ENCODE results near the gene CHD9NB. TPM values are rescaled to one million over a fixed set of nuclear protein-coding genes. Genes with fewer than 3 reads are reported as not detected.

CHD9NB gene
- total RNA-seq, 3 donors from 2014 or later: 1.3 to 16.4 (median 3.3) TPM

- Histone ChIP-seq H3K4me3 (no peak overlapping the region), H3K9me3 (no peaks in the 10 kb centered on the region), H3K27ac (no peak overlapping the region), H3K27me3 (no peaks in the 10 kb centered on the region), H3K4me1 (no peaks in the 10 kb centered on the region), H3K36me3 (no peaks in the 10 kb centered on the region)
- intact Hi-C loops (cut with DNase I; ENCODE audit: low total_unique reads): no loop called here
- no peak for DNase-seq (ENCODE audit: low spot score in 2 of 2)
- TF ChIP-seq POLR2AphosphoS5 (IDR thresholded peaks at IDR 0.05): no peak
- TF ChIP-seq CTCF (IDR thresholded peaks at IDR 0.05): no peak
- TF ChIP-seq POLR2A (IDR thresholded peaks at IDR 0.05): no peak
Measured at GRCh38 chr16:52993179-52993578, 59.5 kb downstream of the CHD9NB start.

DNA sequence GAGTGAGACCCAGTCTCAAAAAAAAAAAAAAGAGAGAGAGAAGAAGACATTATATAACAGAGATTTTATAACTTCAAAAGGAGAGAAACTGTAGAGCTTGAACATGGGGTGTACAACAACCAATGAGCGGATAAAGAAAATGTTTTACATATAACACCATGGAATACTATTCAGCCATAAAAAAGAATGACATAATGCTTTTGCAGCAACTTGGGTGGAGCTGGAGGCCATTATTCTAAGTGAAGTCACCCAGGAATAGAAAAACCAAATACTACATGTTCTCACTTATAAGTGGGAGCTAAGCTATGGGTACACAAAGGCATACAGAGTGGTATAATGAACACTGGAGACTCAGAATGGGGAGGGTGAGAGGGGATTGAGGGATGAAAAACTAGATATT lies 61.1 kb downstream of the CHD9NB start:
- H3K9me3 ChIP-seq: no peaks in the 10 kb centered on the region
- intact Hi-C loops (cut with DNase I; ENCODE audit: low total_unique reads): no loop called here
- no peaks in the 10 kb centered on the region for H3K4me1 ChIP-seq
- TF ChIP-seq POLR2AphosphoS5 (IDR thresholded peaks at IDR 0.05) (no peak), CTCF (IDR thresholded peaks at IDR 0.05) (no peak), POLR2A (IDR thresholded peaks at IDR 0.05) (no peak)
- H3K27ac ChIP-seq: no peak overlapping the region
- DNase-seq (ENCODE audit: low spot score in 2 of 2): no peak
- H3K36me3 ChIP-seq: no peaks in the 10 kb centered on the region
- no peak overlapping the region for H3K4me3 ChIP-seq
- no peaks in the 10 kb centered on the region for H3K27me3 ChIP-seq

Other genes with a start within 250 kb of the CHD9NB start
- gene CHD9, start 2.1 kb upstream of the CHD9NB start, total RNA-seq: 100 to 1,000 TPM in 2 of 3 donors, 10 to 100 TPM in 1; 93.8 to 160 (median 158) TPM

Measured in breast epithelium (tissue), 4 donors.